Measurements from ENCODE around the gene MTHFD2.
A peak's percentile ranks its signal among the peaks of the same experiment; 100 is the strongest.
"Not testable (repeated sequence)": the region's sequence is repeated elsewhere in the genome, so short reads cannot be mapped to it uniquely, and the experiment has no call there.

The MTHFD2 gene

DNA sequence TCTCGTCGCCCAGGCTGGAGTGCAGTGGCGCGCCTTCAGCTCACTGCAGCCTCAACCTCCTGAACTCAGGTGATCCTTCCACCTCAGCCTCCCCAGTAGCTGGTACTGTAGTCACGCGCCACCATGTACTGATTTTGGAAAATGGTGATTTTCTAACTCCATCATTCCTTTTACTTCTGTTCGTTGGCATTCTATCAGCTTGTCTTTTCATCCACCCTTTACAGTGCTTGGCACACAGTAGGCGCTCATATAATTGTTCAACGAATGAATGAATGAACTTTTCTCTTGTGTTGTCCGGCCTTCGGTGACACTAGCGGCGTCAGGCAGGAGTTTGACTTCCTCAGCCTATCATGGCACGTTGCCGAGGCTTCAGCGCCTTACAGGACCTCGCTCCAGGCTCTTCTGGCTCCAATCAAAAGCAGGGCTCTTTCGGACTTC, 373 bp upstream of the MTHFD2 start:
- DNase-seq: peak in 1 of 2 experiments; percentile 99

DNA sequence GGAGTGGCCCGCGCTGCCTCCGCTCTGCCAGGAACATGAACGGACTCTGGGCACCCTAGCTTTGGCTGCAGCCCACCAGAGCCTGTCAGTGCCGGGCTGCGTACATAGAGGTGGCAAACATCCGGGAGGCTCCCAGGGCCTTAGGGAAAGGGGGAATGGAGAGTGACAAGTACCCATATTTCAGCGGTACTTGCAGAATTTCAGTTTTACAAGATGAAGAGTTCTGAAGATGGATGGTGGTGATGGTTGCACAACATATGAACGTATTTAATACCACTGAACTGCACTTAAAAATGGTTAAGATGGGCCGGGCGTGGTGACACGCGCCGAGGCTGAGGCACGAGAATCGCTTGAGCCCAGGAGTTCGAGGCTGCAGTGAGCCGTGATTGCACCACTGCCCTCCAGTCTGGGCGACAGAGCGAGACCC, 873 bp downstream of the MTHFD2 start:
- DNase-seq: no peak

DNA sequence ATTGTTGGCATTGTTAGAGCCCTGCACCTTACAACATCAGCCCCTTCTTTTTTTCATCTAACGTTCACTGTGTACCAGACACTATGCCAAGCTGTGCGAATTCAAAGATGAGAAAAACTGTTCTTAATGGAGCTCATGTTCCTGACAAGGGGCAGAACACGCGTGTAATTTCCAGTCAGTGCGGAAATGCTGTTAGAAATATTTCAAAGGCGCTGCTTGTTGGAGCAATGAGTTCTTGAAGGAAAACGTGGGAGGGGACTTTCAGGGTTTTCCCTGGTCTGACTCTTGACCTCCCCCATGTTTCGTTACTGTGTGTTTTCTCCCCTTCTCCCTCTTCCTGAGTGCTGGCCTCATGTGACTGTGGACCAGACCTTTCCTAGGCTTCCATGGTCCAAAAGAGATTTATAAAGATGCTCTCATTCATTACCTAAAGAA, 1.5 kb downstream of the MTHFD2 start:
- no peak for DNase-seq

DNA sequence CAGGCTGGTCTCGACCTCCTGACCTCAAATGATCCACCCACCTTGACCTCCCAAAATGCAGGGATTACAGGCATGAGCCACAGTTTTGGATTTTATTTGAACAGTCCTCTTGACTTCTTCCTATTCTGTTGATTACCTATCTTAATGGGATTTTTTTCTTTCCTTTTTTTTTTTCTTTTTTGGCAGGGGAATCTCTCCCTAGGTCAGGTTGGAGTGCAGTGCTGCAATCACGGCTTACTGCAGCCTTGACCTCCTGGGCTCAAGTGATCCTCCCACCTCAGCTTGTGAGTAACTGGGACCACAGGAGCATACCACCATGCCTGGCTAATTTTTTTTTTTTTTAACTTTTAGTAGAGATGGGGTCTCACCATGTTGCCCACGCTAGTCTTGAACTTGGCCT, 2.8 kb downstream of the MTHFD2 start:
- DNase-seq: no peak

DNA sequence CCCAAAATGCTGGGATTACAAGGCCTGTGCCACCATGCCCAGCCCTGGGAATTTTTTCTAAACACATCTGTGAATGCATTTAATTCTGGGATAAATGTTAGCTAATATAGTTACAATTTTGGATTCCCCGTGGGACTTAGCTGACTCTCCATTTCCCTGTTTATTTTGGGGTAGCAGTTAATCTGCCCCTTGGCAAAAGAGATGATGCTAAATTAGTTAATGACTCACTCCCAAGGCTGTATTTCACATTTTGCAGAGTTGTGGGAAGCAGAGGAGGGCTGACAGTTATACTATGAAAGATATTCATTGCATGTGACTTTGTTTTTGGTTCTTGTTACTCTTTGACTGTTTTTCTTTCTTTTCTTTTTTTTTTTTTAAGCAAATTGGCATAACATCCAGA, 3.2 kb downstream of the MTHFD2 start:
- no peak for DNase-seq

DNA sequence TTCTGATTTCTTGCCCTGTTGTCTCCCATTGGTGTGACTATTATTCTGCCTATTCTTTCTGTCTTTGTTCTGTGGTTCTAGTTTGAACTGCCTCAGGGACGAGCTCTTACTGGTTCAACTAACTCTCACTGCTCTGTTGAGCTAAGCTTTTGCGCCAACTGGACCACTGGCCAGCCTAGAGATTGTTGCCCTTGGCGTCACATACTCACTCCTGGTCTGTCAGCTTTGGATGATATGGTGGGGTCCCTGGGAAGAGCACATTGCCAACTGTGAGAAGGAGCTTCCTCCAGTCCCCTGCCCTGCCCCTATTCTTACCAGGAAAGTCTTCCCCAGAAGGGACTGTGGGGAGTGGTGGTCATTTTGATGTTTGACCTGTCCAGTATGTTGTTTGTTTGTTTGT, 6.0 kb downstream of the MTHFD2 start:
- DNase-seq: no peak

DNA sequence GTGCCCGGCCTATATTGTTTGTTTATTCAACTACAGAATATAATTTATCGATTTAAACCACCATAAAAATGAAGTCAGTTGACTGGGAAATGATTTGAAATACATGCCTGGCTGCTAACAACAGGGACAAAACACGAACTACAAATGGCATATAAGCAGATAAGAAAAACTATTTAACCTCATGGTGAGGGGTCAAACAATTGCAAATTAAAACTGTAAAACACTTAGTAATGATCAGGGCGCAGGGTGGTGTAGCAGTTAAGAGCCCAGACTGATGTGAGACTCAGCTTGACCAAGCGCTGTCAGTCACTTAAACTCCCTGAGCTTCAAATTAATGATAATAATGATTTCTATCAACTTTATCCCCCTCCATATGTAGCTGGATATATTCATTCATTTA, 6.7 kb downstream of the MTHFD2 start:
- no peak for DNase-seq

DNA sequence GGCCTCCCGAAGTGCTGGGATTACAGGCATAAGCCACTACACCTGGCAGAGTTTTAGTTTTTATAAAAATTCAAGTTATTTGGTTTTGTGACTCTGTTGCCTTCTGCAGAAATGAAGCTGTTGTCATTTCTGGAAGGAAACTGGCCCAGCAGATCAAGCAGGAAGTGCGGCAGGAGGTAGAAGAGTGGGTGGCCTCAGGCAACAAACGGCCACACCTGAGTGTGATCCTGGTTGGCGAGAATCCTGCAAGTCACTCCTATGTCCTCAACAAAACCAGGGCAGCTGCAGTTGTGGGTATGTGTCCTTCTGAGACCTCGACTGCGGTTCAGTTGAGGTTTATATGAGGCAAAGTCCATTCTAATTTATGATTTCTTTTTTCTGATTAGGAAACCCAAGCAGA, 7.2 kb downstream of the MTHFD2 start:
- DNase-seq: no peak

DNA sequence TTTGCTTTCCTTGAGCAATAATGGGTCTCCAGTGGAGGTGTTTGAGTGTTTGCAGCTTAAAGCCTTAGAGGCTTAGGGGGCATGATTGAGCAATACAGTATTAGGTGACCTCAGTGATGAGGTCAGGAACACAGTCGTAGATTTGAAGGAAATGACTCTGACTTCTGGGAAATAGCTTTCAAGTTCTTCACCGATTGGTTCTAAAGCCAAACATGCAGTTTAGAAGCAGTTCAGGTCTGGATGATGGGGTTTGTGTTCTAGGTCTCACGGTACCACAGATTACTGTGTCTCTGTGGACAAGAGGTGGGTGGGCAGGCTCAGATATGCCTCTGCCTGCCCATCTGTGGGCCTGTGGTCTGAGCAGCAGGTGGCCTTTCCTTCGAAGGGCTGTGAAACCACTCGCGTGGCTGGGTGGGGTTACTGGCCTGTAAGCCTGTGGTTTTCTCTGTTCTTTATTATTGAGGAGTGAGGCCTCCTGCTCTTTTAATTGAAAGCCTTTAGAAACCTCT, 7.8 kb downstream of the MTHFD2 start:
- no peak for DNase-seq

DNA sequence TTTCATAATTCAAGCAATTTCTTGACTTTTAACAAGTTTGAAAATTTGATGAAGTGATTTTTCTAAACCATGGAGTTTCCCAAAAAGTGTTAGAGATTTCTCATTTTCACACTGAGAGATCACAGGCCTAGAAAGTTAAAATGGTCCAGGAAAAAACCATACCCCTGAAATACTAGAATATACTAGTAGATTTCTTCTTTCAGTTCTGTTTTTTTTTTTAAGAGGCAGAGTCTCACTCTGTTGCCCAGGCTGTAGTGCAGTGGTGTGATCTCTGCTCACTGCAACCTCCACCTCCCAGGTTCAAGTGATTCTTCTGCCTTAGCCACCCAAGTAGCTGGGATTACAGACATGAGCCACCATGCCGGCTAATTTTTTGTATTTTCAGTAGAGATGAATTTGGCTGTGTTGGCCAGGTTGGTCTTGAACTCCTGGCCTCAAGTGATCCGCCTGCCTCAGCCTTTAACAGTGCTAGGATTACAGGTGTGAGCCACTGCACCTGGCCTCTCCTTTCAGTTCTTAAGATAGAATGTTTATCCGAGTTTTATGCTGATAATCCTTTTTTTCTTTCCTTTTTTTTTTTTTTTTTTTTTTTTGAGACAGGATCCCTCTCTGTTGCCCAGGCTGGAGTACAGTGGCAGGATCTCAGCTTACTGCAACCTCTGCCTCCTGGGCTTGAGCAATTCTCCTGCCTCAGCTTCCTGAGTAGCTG, 14.4 kb downstream of the MTHFD2 start:
- DNase-seq: no peak

DNA sequence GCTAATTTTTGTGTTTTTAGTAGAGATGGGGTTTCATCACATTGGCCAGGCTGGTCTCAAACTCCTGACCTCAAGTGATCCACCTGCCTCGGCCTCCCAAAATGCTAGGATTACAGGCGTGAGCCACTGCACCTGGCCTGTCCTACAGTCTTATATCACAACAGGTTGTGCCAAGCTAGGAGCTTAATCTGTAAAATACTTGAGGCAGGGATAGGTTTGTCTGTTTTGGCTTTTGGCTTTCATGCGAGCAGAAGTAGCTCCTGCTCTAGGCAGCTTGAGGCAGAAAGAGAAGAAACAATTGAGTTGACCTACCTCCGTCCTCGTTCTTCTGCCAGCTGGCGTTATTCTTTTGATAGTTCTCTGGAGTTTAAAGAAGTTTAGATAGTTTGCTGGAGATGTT, 17.4 kb downstream of the MTHFD2 start:
- DNase-seq: not testable (repeated sequence)

DNA sequence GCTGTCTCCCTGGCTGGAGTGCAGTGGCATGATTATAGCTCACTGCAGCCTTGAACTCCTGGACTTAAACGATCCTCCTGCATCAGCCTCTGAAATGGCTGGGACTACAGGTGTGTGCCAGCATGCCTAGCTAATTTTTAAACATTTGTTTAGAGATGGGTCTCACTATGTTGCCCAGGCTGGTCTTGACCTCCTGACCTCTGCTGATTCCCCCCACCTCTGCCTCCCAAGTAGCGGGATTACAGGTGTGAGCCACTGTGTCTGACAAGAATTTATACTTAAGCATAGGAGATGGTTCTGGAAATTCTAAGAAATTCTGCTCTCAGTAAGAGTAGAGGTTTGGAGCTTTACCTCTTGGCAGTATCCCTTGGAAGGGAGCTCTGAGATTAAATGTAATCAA, 18.2 kb downstream of the MTHFD2 start:
- DNase-seq: no peak

DNA sequence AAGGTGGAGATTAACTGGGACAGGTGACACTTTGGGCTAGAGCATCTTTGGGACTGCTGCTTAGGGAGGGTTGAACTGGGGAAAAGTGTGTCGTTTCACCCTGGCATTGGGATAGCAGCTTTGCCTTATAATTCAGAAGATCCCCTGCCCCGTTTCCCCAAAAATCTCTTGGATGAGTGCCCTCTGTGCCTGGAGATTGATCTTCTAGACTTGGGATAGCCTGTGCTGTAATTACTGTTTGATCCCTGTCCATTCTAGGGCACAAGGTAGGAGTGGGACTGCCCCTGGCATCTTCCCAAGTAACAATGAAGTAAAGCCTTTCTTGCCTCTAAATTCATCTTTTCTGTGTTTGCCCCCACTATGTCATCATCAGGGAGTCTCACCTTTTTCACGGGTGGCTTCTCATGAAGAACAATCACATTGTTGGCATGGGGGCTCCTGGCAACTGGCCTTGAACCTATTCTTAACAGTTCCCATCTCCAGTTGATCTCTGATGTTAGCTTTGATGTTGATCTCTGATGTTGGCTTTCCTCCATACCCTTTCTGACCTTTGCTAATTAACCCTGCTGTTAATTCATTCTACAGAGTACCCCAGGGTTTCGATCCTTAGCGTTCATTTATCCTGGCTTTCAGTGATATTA, 21.6 kb downstream of the MTHFD2 start:
- DNase-seq: no peak

DNA sequence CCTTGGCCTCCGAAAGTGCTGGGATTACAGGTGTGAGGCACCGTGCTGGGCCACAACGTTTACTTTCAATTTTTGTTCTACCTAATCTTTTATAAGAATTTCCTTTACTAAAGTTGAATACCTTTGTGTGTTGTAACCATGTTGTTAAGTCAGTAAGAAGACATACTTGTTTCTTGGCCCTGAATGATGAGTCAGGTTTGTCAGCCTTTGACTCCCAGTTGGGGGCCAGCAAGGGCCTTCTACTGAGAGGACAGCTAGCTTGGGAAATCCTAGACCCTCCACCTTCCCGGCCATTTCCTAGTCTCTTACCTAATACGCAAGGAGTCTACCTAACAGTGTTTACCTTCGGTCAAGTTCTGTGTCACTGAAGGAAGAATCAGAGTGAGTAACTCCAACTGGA, 22.7 kb downstream of the MTHFD2 start:
- DNase-seq: no peak

DNA sequence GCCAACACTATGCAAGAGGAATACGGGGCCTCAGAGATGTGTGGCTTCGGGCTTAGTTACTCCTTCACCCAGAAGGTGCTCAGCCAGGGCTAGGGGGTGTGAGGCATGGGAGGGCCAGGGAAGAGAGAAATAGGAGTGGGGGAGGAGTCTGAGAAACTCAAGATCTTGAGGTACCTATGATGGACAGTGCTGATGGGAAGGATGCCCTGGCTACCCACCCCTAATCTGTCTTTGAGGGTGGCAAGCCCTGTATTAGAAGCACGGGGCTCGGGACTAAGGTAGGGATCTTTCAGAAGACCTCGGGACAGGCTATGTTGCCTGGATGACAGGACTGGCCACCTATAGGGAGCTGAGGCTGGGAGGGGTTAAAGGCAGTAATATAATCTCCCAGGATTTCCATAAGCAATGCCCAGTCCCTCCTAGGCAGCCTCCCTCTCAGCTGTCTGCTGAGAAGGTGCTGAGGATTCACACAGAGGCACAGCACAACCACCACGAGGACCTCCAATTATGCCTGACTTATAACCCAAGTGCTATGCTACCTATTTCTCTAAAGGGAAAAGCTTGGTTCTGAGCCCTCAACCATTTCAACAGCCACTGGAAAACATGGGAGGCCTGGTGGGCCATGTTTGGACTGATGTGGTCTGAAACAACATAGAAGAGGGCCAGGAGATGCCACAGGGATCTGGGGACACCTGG, 23.3 kb downstream of the MTHFD2 start:
- DNase-seq: no peak

DNA sequence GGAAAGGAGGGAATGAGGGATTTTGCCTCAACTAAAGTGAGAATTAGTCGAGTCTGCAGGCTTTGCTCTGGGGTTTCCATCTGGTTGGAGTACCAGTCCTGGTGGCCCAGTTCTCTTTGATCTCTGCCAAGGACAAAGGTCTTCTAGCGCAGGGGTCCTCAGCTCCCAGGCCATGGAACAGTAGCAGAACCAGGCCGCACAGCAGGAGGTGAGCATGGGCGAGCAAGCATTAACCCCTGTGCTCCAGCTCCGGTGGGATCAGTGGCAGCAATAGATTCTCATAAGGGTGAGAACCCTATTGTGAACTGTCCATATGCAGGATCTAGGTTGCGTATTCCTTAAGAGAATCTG, 23.9 kb downstream of the MTHFD2 start:
- no peak for DNase-seq

DNA sequence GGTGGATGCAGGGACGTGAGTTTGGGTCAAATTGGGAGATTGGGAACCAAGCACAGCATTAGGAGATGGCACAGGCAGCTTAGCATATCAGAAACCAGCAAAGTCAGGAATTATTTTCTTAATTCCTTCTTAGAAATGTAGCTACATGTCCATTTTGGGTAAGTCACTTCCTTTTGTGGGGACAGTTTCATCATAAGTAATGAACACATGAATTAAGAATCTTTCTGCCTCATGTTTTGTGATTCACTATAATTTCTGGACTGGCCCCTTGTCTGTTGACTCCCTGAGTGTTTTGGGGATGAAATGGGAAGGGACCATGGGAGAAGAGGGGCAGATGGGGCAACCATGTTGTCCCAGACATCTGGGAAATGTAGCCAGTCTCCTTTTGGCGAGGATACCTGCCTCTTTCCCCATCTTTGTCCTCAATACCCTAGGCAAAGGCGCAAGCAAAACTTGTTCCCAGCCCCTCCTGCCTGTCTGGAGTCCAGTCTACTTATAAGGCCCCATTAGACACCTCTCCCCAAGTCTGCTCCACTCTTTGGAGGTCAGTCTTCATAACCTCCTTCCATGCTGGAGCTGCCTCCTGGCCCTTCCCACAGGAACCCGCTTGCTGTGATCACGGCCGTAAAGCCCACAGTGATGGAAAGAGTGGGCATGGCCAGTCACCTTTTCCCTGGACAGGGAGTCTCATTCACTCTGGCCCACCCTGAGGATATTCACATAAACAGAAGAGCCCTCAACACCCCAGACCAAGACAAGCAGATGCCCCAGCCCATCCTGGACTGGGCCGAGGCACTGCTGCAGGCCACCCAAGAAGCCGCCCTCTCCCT, 25.7 kb downstream of the MTHFD2 start:
- DNase-seq: no peak

DNA sequence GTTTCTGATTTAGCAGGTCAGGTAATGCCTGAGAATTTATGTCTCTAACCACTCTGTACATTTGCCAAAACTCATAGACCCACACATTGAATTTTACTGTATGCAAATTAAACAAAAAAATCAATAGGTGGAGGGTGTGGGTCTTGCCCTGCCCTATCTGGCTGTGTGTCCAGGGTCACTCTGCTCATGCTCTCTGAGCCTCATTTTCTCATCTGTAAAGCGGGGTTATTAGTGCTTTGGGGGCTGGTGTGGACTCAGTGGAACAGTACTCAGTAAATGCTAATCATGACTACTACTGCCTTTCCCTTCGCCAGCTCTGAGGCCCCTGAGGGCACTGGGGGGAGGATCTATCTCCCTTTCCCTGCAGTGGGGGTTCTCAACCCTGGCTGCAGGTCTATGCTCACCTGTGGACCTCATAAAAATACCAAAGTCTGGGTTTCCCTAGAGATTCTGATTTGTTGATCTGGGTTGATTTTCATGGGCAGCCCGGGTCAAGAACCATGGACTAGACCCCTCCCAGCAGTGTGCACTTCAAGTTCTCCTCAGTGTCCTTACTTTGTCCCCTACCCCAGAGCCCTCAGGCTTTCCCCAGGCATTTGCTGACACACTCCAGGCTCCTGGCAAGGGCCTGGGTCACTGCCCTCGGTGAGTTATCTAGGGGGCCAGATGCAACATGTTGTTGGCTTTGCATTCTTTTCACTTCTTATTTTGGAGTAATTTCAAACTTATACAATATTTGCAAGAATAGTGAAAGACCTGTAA, 27.5 kb downstream of the MTHFD2 start:
- DNase-seq: no peak

DNA sequence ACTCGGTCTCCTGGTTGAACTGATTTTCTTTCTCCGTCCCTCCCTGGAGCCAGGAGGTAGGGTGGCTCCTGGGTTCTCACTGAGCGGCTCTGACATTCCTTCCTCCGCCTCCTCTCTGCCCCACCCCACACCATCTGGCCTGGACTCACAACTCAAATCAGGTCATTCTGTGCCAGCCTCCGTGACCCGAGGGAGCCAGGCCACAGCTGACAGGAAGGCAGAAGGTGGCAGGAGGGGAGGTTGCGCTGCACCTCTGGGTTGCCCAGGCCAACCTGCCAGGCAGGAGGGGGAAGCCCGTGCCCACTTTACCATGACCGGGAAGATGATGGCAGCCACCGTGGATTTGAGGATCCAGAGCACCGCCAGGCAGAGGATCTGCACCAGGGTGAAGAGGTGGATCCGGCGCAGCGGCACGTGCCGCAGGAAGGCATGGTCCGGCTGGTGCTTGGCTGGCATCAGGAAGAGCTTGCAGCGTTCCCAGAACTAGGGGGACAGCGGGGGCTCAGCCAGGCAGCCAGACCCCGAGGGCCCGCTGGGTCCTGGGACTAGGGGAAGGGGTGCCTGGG, 28.3 kb downstream of the MTHFD2 start:
- DNase-seq: no peak

DNA sequence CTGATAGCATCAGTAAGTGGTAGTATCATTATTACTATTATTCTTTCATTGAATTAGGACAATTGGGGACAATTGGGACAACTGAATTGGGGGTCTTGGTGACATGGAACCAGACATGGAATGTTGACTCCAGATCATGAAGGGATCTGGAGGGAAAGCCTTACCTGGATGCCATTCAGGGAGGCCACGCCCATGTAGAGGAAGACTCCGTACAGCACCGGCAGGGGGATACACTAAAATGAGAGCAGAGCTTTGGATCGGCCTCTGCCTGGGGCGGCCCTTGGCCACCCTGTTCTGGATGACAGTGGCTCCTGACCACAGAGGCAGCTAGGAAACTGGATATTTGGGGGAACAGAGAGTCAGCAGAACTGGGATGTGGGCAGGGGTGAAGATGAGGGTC, 29.2 kb downstream of the MTHFD2 start:
- DNase-seq: no peak

DNA sequence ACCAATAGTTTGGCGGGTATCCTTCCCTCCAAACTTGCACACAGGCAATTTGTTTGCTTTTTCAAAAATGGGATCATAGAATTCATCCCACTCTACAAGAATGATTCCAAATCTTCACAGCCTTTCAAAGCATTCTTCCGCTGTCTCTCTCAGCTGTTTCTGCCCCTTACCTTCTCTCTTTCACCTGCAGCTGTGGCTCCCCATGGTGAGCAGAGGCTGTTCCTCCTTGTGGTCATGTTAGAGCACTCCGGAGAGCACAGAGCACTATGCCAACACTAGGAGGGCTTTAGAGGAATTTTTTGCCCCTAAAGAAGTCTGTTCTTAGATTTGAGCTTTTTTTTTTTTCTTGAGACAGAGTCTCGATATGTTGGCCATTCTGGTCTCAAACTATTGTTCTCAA, 30.4 kb downstream of the MTHFD2 start:
- DNase-seq: no peak

DNA sequence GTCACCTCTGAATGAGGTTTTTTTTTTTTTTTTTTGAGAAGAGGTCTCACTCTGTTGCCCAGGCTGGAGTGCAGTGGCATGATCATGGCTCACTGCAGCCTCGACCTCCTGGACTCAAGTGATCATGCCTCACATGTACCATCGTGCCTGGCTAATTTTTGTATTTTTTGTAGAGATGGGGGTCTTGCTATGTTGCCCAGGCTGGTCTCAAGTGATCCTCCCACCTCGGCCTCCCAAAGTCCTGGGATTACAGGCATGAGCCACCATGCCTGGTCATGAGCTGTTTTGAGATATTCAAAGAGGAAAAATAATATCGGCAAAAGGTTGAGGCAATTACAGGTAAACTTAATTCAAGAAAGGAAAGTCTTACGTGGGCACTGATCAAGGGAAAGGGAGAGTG, 31.4 kb downstream of the MTHFD2 start:
- not testable (repeated sequence) for DNase-seq
